GM23338 (cell line): Measurements from ENCODE around the gene NEU1. TPM values are rescaled to one million over a fixed set of nuclear protein-coding genes. Genes with fewer than 3 reads are reported as not detected.

ENCODE experiments used
- ATAC-seq: fragments of 200-7000 bp; cut with Tn5 transposase; 3 replicates; pipeline ENCODE4 v1.9.1; 2020
- DNase-seq: peaks from one replicate; pipeline ENCODE4 v3.0.0-alpha.2; 2015; ENCODE audit warnings: low spot score
- H2AFZ ChIP-seq: fragments of 200-600 bp; sonication (generic); 2 replicates; pipeline ENCODE4 v1.8.0; 2016; ENCODE audit warnings: antibody characterized with exemption, mild to moderate bottlenecking, moderate library complexity
- H3F3A ChIP-seq: fragments of 200-600 bp; sonication (generic); replicated peaks from 2 replicates; pipeline ENCODE4 v1.8.0; 2017; ENCODE audit warnings: antibody characterized with exemption, mixed run types, low read depth
- H3K27ac ChIP-seq: fragments of 200-600 bp; sonication (generic); 2 replicates; pipeline ENCODE4 v1.6.1; 2016; ENCODE audit warnings: low read depth
- H3K27me3 ChIP-seq: fragments of 200-600 bp; sonication (generic); 2 replicates; pipeline ENCODE4 v1.8.0; 2016; ENCODE audit warnings: mild to moderate bottlenecking, mixed run types, moderate library complexity; ENCODE audit not compliant: insufficient read depth
- H3K36me3 ChIP-seq: fragments of 200-600 bp; sonication (generic); 2 replicates; pipeline ENCODE4 v1.8.0; 2016; ENCODE audit warnings: mild to moderate bottlenecking; ENCODE audit not compliant: insufficient read depth
- H3K4me1 ChIP-seq: fragments of 200-600 bp; sonication (generic); 2 replicates; pipeline ENCODE4 v1.8.0; 2016; ENCODE audit warnings: mild to moderate bottlenecking, moderate library complexity; ENCODE audit not compliant: insufficient read depth
- H3K4me2 ChIP-seq: fragments of 200-600 bp; sonication (generic); 2 replicates; pipeline ENCODE4 v1.7.1; 2017; ENCODE audit warnings: mixed run types
- H3K4me3 ChIP-seq: fragments of 200-600 bp; sonication (generic); 2 replicates; pipeline ENCODE4 v1.6.1; 2016; ENCODE audit warnings: mixed run types
- H3K79me2 ChIP-seq: fragments of 200-600 bp; sonication (generic); replicated peaks from 2 replicates; pipeline ENCODE4 v1.8.0; 2017; ENCODE audit warnings: mild to moderate bottlenecking; ENCODE audit not compliant: insufficient read depth
- H3K9me2 ChIP-seq: fragments of 200-600 bp; sonication (generic); 2 replicates; pipeline ENCODE4 v1.8.0; 2017; ENCODE audit not compliant: insufficient read depth
- H4K20me1 ChIP-seq: fragments of 200-600 bp; sonication (generic); replicated peaks from 2 replicates; pipeline ENCODE4 v1.8.0; 2017; ENCODE audit warnings: mild to moderate bottlenecking; ENCODE audit not compliant: insufficient read depth
- H3K27ac Mint-ChIP-seq: 2 replicates; pipeline ENCODE4 v1.8.0; 2020; ENCODE audit warnings: inconsistent platforms, mild to moderate bottlenecking, moderate library complexity, mixed read lengths
- H3K27me3 Mint-ChIP-seq: 3 replicates; pipeline ENCODE4 v1.8.0; 2022; ENCODE audit warnings: low read depth, mild to moderate bottlenecking, moderate library complexity, mixed read lengths, inconsistent platforms; ENCODE audit not compliant: insufficient read depth, poor library complexity
- H3K36me3 Mint-ChIP-seq: 3 replicates; pipeline ENCODE4 v1.8.0; 2021; ENCODE audit warnings: low read depth, mild to moderate bottlenecking, inconsistent platforms, moderate library complexity, mixed read lengths
- H3K4me1 Mint-ChIP-seq: 3 replicates; pipeline ENCODE4 v1.8.0; 2020; ENCODE audit warnings: mild to moderate bottlenecking, inconsistent platforms, mixed read lengths
- H3K4me3 Mint-ChIP-seq: 3 replicates; pipeline ENCODE4 v1.8.0; 2021; ENCODE audit warnings: moderate library complexity, mild to moderate bottlenecking, inconsistent platforms, mixed read lengths
- H3K9me3 Mint-ChIP-seq: 3 replicates; pipeline ENCODE4 v1.8.0; 2020; ENCODE audit warnings: moderate library complexity, mild to moderate bottlenecking, inconsistent platforms, mixed read lengths
- CREB1 ChIP-seq: fragments of 250-450 bp; sonication (Bioruptor Pico); IDR thresholded peaks from 2 replicates; pipeline ENCODE4 v1.5.0; 2020; ENCODE audit warnings: low read depth, mild to moderate bottlenecking, moderate library complexity
- CTCF ChIP-seq, 2 experiments: fragments of 200-600 bp in 1 of 2; sonication (generic) in 1 of 2; conservative IDR thresholded peaks; 2 replicates each; pipeline versions ENCODE4 v1.5.1 to v1.6.1; 2016 to 2017; ENCODE audit warnings: antibody characterized with exemption in 2 of 2, low read depth in 2 of 2, mild to moderate bottlenecking in 2 of 2, moderate library complexity in 1 of 2
- ETS1 ChIP-seq: IDR thresholded peaks from 2 replicates; pipeline ENCODE4 v1.6.1; 2016; ENCODE audit warnings: antibody characterized with exemption
- EZH2 ChIP-seq: fragments of 200-600 bp; sonication (generic); IDR thresholded peaks from one replicate; pipeline ENCODE4 v1.8.0; 2017; ENCODE audit warnings: antibody characterized with exemption, mild to moderate bottlenecking, low read depth; ENCODE audit not compliant: unreplicated experiment
- EZH2phosphoT487 ChIP-seq: fragments of 200-600 bp; sonication (generic); IDR thresholded peaks from one replicate; pipeline ENCODE4 v1.8.1; 2018; ENCODE audit warnings: antibody characterized with exemption; ENCODE audit not compliant: unreplicated experiment
- JUNB ChIP-seq: IDR thresholded peaks from one replicate; pipeline ENCODE4 v1.6.1; 2016; ENCODE audit warnings: antibody characterized with exemption; ENCODE audit not compliant: unreplicated experiment
- NANOG ChIP-seq: IDR thresholded peaks from 2 replicates; pipeline ENCODE4 v1.6.1; 2016; ENCODE audit warnings: antibody characterized with exemption, borderline replicate concordance
- POLR2AphosphoS5 ChIP-seq: IDR thresholded peaks from 2 replicates; pipeline ENCODE4 v1.6.1; 2016; ENCODE audit warnings: antibody characterized with exemption, low read depth
- REST ChIP-seq: IDR thresholded peaks from one replicate; pipeline ENCODE4 v1.6.1; 2018; ENCODE audit warnings: antibody characterized with exemption; ENCODE audit not compliant: unreplicated experiment
- STAT1 ChIP-seq: IDR thresholded peaks from one replicate; pipeline ENCODE4 v1.6.1; 2016; ENCODE audit warnings: antibody characterized with exemption; ENCODE audit not compliant: unreplicated experiment
- ZNF114 ChIP-seq: fragments of 250-450 bp; sonication (Bioruptor Pico); IDR thresholded peaks from 2 replicates; pipeline ENCODE4 v1.5.0; 2020; ENCODE audit warnings: mild to moderate bottlenecking, moderate library complexity
- ZNF331 ChIP-seq: fragments of 250-450 bp; sonication (Bioruptor Pico); IDR thresholded peaks from 2 replicates; pipeline ENCODE4 v1.5.0; 2020; ENCODE audit warnings: low read depth, mild to moderate bottlenecking, moderate library complexity
- ZNF462 ChIP-seq: fragments of 250-450 bp; sonication (Bioruptor Pico); IDR thresholded peaks from 2 replicates; pipeline ENCODE4 v1.5.0; 2020; ENCODE audit warnings: mild to moderate bottlenecking, moderate library complexity
- polyA plus RNA-seq: library from polyadenylated mRNA; unstranded; fragments of >200 nt; fragmentation: Nextera tagmentation; extraction: Ambion mirVana; gene quantifications from 2 replicates; pipeline ENCODE4 v1.2.1, GENCODE V29; 2016
- total RNA-seq: library from RNA; depleted of rRNA; stranded (reverse); fragments of >200 nt; shearing (Covaris generic); gene quantifications from 2 replicates; pipeline ENCODE4 v1.2.3, GENCODE V29; 2014

Gene NEU1
- total and polyA plus RNA-seq, 2 experiments from 2014 or later, result 31.4 to 47.4 TPM

GRCh38 chr6:31884528-31885035, 22.0 kb upstream of the NEU1 start:
- Histone ChIP-seq H3K27ac (no peak overlapping the region), H3F3A (peaks cover 9% of the 10 kb centered on the region), H3K9me2 (no peaks in the 10 kb centered on the region), H4K20me1 (peaks cover 11% of the 10 kb centered on the region), H3K4me3 (no peak overlapping the region), H3K4me2 (no peak overlapping the region), H3K36me3 (peaks cover 41% of the 10 kb centered on the region), H3K4me1 (no peaks in the 10 kb centered on the region), H2AFZ (no peak overlapping the region), H3K79me2 (no peaks in the 10 kb centered on the region), H3K27me3 (no peaks in the 10 kb centered on the region)
- Mint-ChIP-seq H3K9me3 (no peaks in the 10 kb centered on the region; the same call in 2 of the 3 replicates), H3K36me3 (peaks cover 96% of the 10 kb centered on the region), H3K4me1 (peaks cover under 1% of the 10 kb centered on the region; the same call in 2 of the 3 replicates), H3K4me3 (no peak overlapping the region), H3K27ac (no peak overlapping the region), H3K27me3 (peaks cover 2% of the 10 kb centered on the region)
- ATAC-seq (no peak), DNase-seq (no peak)
- TF ChIP-seq CREB1 (CRISPR knock-in tag) (no peak), ZNF462 (CRISPR knock-in tag) (no peak), STAT1 (no peak), NANOG (no peak), POLR2AphosphoS5 (no peak), EZH2phosphoT487 (no peak), JUNB (no peak), ETS1 (no peak), CTCF (conservative IDR thresholded peaks at IDR 0.05; ENCODE audit: low read depth in 2 of 2) (no peak), ZNF331 (no peak), REST (no peak), EZH2 (no peak), ZNF114 (CRISPR knock-in tag) (no peak)
